GM23248 (cell line): Measurements from ENCODE around the gene CLTB.

ENCODE experiments used
- EZH2 ChIP-seq: fragments of 200-600 bp; sonication (generic); IDR thresholded peaks from 2 replicates; pipeline ENCODE4 v1.6.1; 2018; ENCODE audit warnings: antibody characterized with exemption, mild to moderate bottlenecking; ENCODE audit not compliant: insufficient read depth, poor library complexity, severe bottlenecking
- EZH2phosphoT487 ChIP-seq: fragments of 200-600 bp; sonication (generic); IDR thresholded peaks from 2 replicates; pipeline ENCODE4 v1.6.1; 2018; ENCODE audit warnings: antibody characterized with exemption, moderate library complexity, mild to moderate bottlenecking, low read depth; ENCODE audit not compliant: insufficient read depth

DNA sequence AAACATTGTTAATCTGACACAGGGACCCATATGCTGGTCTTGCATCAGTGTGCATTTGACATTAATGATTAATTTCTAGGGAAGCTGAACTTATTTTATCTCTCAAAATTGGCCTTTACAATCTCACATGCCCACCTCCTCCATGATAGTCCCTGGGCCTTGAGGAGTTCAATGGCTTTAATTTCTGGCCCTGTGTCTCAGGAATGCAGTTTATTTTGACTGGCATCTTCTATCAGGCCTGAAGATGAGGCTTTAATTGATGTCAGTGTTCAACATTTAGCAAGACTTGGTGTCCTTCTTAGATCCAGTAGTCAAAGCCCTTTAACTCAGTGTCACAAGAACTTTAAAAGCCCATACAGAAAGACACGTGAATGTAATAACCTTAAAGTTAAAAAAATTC is 10.5 kb upstream of the CLTB start:
- TF ChIP-seq EZH2: no peak
- TF ChIP-seq EZH2phosphoT487: no peak
